Measurements from ENCODE around the gene HABP2.

Gene HABP2

DNA sequence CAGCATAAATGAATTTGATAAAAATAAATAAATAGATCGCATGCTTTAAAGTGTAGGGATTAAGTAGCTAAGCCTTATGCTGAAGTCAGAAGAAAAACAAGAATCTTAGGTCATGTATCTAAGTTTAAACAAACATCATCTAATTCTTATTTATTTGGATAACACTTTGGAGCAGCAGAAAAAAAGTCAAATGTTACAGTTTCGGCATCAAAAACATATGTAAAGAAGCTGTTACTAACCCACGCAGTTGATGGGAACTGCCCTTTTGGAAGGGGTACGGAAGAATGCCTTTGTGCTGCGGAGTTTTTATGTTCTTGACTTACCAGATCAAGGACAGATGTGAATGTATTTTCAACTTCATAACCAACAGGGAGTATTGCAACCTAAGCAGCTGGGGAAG is 37.3 kb upstream of the HABP2 start (continued):
- no peak for TF ChIP-seq KLF7 (tag by site-specific recombination; IDR thresholded peaks at IDR 0.05; ENCODE audit: borderline replicate concordance)
- no peak for TF ChIP-seq OVOL3 (tag by site-specific recombination; IDR thresholded peaks at IDR 0.05)
- TF ChIP-seq ZNF76 (tag by site-specific recombination; IDR thresholded peaks at IDR 0.05; ENCODE audit: borderline replicate concordance, low read depth), result no peak
- TF ChIP-seq, protein P1, sequence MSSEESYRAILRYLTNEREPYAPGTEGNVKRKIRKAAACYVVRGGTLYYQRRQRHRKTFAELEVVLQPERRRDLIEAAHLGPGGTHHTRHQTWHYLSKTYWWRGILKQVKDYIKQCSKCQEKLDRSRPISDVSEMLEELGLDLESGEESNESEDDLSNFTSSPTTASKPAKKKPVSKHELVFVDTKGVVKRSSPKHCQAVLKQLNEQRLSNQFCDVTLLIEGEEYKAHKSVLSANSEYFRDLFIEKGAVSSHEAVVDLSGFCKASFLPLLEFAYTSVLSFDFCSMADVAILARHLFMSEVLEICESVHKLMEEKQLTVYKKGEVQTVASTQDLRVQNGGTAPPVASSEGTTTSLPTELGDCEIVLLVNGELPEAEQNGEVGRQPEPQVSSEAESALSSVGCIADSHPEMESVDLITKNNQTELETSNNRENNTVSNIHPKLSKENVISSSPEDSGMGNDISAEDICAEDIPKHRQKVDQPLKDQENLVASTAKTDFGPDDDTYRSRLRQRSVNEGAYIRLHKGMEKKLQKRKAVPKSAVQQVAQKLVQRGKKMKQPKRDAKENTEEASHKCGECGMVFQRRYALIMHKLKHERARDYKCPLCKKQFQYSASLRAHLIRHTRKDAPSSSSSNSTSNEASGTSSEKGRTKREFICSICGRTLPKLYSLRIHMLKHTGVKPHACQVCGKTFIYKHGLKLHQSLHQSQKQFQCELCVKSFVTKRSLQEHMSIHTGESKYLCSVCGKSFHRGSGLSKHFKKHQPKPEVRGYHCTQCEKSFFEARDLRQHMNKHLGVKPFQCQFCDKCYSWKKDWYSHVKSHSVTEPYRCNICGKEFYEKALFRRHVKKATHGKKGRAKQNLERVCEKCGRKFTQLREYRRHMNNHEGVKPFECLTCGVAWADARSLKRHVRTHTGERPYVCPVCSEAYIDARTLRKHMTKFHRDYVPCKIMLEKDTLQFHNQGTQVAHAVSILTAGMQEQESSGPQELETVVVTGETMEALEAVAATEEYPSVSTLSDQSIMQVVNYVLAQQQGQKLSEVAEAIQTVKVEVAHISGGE (tag by site-specific recombination; conservative IDR thresholded peaks at IDR 0.05; ENCODE audit: low read depth), result no peak
- TF ChIP-seq KLF8 (tag by site-specific recombination; IDR thresholded peaks at IDR 0.05), result no peak
- TF ChIP-seq ZFP69B (tag by site-specific recombination; IDR thresholded peaks at IDR 0.05), result no peak

DNA sequence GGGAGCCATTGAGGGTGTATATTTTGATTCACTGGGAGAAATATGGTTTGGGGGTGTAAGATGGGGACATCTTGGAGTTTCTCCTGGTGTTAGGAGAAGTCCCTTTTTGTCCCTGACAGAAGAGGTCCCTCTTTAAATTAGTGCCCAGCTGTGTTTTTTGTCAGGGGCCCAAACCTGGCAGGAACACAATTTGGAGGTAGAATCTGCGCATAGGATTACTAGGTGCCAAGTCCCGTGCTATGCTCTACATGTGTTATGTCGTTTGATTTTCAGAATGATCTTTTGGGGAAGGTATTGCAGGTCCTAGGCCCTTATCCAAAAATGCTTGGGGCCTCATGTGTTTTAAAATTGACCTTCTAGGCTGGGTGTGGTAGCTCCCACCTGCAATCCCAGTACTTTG is 36.8 kb upstream of the HABP2 start:
- Histone ChIP-seq H3K36me3 (ENCODE audit: control insufficient read depth in 2 of 2, insufficient read depth in 1 of 2, low read length in 2 of 2) (no peaks in the 10 kb centered on the region), H3K4me3 (ENCODE audit: low read depth, low read length) (no peak overlapping the region), H3K9me3 (ENCODE audit: control insufficient read depth, insufficient read depth, low read depth, low read length) (no peaks in the 10 kb centered on the region), H3K27ac (ENCODE audit: extremely low read depth, low read depth, low read length) (no peak overlapping the region), H3K4me1 (ENCODE audit: control insufficient read depth, insufficient read depth, low read length) (peaks cover 8% of the 10 kb centered on the region)
- ChIA-PET POLR2A (no interaction called here), CTCF (interaction anchor here (0.6 kb wide), 2 partner anchors 62 to 100 kb away, joined by 3 to 4 read pairs; no protein-coding TSS in a partner anchor)
- TF ChIP-seq ZNF555 (tag by site-specific recombination; conservative IDR thresholded peaks at IDR 0.05), result no peak
- TF ChIP-seq, protein P2, sequence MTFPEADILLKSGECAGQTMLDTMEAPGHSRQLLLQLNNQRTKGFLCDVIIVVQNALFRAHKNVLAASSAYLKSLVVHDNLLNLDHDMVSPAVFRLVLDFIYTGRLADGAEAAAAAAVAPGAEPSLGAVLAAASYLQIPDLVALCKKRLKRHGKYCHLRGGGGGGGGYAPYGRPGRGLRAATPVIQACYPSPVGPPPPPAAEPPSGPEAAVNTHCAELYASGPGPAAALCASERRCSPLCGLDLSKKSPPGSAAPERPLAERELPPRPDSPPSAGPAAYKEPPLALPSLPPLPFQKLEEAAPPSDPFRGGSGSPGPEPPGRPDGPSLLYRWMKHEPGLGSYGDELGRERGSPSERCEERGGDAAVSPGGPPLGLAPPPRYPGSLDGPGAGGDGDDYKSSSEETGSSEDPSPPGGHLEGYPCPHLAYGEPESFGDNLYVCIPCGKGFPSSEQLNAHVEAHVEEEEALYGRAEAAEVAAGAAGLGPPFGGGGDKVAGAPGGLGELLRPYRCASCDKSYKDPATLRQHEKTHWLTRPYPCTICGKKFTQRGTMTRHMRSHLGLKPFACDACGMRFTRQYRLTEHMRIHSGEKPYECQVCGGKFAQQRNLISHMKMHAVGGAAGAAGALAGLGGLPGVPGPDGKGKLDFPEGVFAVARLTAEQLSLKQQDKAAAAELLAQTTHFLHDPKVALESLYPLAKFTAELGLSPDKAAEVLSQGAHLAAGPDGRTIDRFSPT (tag by site-specific recombination; IDR thresholded peaks at IDR 0.05), result no peak
- TF ChIP-seq ZFP37 (tag by site-specific recombination; IDR thresholded peaks at IDR 0.05), result no peak
- TF ChIP-seq, protein P3, sequence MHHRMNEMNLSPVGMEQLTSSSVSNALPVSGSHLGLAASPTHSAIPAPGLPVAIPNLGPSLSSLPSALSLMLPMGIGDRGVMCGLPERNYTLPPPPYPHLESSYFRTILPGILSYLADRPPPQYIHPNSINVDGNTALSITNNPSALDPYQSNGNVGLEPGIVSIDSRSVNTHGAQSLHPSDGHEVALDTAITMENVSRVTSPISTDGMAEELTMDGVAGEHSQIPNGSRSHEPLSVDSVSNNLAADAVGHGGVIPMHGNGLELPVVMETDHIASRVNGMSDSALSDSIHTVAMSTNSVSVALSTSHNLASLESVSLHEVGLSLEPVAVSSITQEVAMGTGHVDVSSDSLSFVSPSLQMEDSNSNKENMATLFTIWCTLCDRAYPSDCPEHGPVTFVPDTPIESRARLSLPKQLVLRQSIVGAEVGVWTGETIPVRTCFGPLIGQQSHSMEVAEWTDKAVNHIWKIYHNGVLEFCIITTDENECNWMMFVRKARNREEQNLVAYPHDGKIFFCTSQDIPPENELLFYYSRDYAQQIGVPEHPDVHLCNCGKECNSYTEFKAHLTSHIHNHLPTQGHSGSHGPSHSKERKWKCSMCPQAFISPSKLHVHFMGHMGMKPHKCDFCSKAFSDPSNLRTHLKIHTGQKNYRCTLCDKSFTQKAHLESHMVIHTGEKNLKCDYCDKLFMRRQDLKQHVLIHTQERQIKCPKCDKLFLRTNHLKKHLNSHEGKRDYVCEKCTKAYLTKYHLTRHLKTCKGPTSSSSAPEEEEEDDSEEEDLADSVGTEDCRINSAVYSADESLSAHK (tag by site-specific recombination; IDR thresholded peaks at IDR 0.05), result no peak
- no peak for TF ChIP-seq ZNF391 (tag by site-specific recombination; IDR thresholded peaks at IDR 0.05; ENCODE audit: borderline replicate concordance, low read depth)
- TF ChIP-seq HOXA7 (CRISPR knock-in tag; IDR thresholded peaks at IDR 0.05; ENCODE audit: borderline replicate concordance), result no peak
- TF ChIP-seq ZNF169 (tag by site-specific recombination; IDR thresholded peaks at IDR 0.05), result no peak
- TF ChIP-seq, protein P4, sequence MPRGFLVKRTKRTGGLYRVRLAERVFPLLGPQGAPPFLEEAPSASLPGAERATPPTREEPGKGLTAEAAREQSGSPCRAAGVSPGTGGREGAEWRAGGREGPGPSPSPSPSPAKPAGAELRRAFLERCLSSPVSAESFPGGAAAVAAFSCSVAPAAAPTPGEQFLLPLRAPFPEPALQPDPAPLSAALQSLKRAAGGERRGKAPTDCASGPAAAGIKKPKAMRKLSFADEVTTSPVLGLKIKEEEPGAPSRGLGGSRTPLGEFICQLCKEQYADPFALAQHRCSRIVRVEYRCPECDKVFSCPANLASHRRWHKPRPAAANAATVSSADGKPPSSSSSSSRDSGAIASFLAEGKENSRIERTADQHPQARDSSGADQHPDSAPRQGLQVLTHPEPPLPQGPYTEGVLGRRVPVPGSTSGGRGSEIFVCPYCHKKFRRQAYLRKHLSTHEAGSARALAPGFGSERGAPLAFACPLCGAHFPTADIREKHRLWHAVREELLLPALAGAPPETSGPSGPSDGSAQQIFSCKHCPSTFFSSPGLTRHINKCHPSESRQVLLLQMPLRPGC (tag by site-specific recombination; IDR thresholded peaks at IDR 0.05), result no peak
- no peak for TF ChIP-seq ZNF549 (tag by site-specific recombination; IDR thresholded peaks at IDR 0.05)
- TF ChIP-seq ZNF37A (tag by site-specific recombination; IDR thresholded peaks at IDR 0.05), result no peak
- no peak for TF ChIP-seq ZNF561 (tag by site-specific recombination; IDR thresholded peaks at IDR 0.05; ENCODE audit: borderline replicate concordance)
- TF ChIP-seq BCL11A (tag by site-specific recombination; IDR thresholded peaks at IDR 0.05; ENCODE audit: low read depth), result no peak
- no peak for TF ChIP-seq ZBTB17 (tag by site-specific recombination; IDR thresholded peaks at IDR 0.05)
- TF ChIP-seq ZNF394 (tag by site-specific recombination; IDR thresholded peaks at IDR 0.05; ENCODE audit: borderline replicate concordance), result no peak
- TF ChIP-seq ZNF621 (tag by site-specific recombination; IDR thresholded peaks at IDR 0.05), result no peak
- TF ChIP-seq KLF7 (tag by site-specific recombination; IDR thresholded peaks at IDR 0.05; ENCODE audit: borderline replicate concordance), result no peak

Measured in HEK293 (cell line).